K562 (cell line): ENCODE measurements around the gene OR52W1. TPM values are rescaled to one million over a fixed set of nuclear protein-coding genes. Genes with fewer than 3 reads are reported as not detected.

Experiments
- ASH1L ChIP-seq: fragments of 450-650 bp; IDR thresholded peaks from 2 replicates; pipeline ENCODE4 v1.6.1; 2018; ENCODE audit warnings: borderline replicate concordance, mild to moderate bottlenecking, low read depth; ENCODE audit not compliant: partially characterized antibody
- CCNT2 ChIP-seq: IDR thresholded peaks from 2 replicates; pipeline ENCODE4 v1.6.1; 2011; ENCODE audit warnings: borderline replicate concordance, low read depth, mild to moderate bottlenecking, moderate library complexity, mixed read lengths, low read length; ENCODE audit not compliant: insufficient read length; ENCODE audit errors: extremely low read depth
- PCBP1 ChIP-seq: fragments of 200-400 bp; formaldehyde crosslinking; IDR thresholded peaks from 2 replicates; pipeline ENCODE4 v1.6.1; 2018; ENCODE audit warnings: mild to moderate bottlenecking, low read depth, low read length; ENCODE audit not compliant: poor library complexity, severe bottlenecking
- PURB ChIP-seq: sonication (generic); formaldehyde crosslinking; IDR thresholded peaks from 2 replicates; pipeline ENCODE4 v1.9.0; 2021; ENCODE audit warnings: low read depth, mild to moderate bottlenecking, missing genetic modification reagents
- RBM34 ChIP-seq: fragments of 200-400 bp; formaldehyde crosslinking; IDR thresholded peaks from 2 replicates; pipeline ENCODE4 v1.6.1; 2018; ENCODE audit warnings: low read length, borderline replicate concordance; ENCODE audit not compliant: insufficient read depth
- ZNF445 ChIP-seq: fragments of 250-450 bp; sonication (Bioruptor Pico); IDR thresholded peaks from 2 replicates; pipeline ENCODE4 v1.4.0; 2020; ENCODE audit warnings: low read depth, mild to moderate bottlenecking, moderate library complexity
- polyA plus RNA-seq, 8 experiments: library from polyadenylated mRNA; depleted of rRNA in 4 of 8; stranded (reverse) in 5 of 8; unstranded in 3 of 8; fragments of >200 nt; fragmentation: Nextera tagmentation in 2 of 8; fragmentation: Illumina TruSeq in 1 of 8; extraction: Ambion mirVana in 2 of 8; extraction: Trizol in 1 of 8; gene quantifications; 2 replicates each; pipeline versions ENCODE4 v1.2.1 to v1.2.3, GENCODE V29; 2011 to 2014; ENCODE audit warnings: inconsistent platforms in 1 of 8, missing spikeins in 1 of 8
- total RNA-seq, 7 experiments: library from RNA; depleted of rRNA in 6 of 7; stranded (reverse); fragments of >200 nt in 6 of 7; fragmentation: Illumina TruSeq in 2 of 7; extraction: Trizol in 2 of 7; gene quantifications; 2 replicates each; pipeline versions ENCODE4 v1.2.1 to v1.2.3, GENCODE V29; 2011 to 2021; ENCODE audit warnings: low replicate concordance in 1 of 7
- TF ChIP-seq, protein P1 (sequence below): fragments of 200-800 bp; sonication (Bioruptor generic); IDR thresholded peaks from 2 replicates; pipeline ENCODE4 v1.6.1; 2016; ENCODE audit warnings: missing genetic modification characterization, missing compliant biosample characterization
- TF ChIP-seq, protein P2 (sequence below): fragments of 250-450 bp; sonication (Bioruptor Pico); IDR thresholded peaks from 2 replicates; pipeline ENCODE4 v1.4.0; 2020
- TF ChIP-seq, protein P3 (sequence below): IDR thresholded peaks from 2 replicates; pipeline ENCODE4 v1.6.1; 2012; ENCODE audit warnings: low read depth, low read length, improper control_type of control experiment, borderline replicate concordance
- TF ChIP-seq, protein P4 (sequence below): fragments of 250-450 bp; sonication (Bioruptor Pico); IDR thresholded peaks from 2 replicates; pipeline ENCODE4 v1.5.0; 2020; ENCODE audit warnings: mild to moderate bottlenecking
- TF ChIP-seq, protein P5 (sequence below): fragments of 450-650 bp; formaldehyde crosslinking; IDR thresholded peaks from 2 replicates; pipeline ENCODE4 v1.4.0; 2020; ENCODE audit warnings: mild to moderate bottlenecking, moderate library complexity
- TF ChIP-seq, protein P6 (sequence below): fragments of 200-400 bp; formaldehyde crosslinking; IDR thresholded peaks from 2 replicates; pipeline ENCODE4 v1.6.1; 2017; ENCODE audit warnings: mild to moderate bottlenecking, low read depth, low read length, moderate library complexity

OR52W1 gene
- total and polyA plus RNA-seq, 9 of the 15 experiments (the other 6 are each of a cell fraction or from before 2014, with no cell fraction given), result not detected

DNA sequence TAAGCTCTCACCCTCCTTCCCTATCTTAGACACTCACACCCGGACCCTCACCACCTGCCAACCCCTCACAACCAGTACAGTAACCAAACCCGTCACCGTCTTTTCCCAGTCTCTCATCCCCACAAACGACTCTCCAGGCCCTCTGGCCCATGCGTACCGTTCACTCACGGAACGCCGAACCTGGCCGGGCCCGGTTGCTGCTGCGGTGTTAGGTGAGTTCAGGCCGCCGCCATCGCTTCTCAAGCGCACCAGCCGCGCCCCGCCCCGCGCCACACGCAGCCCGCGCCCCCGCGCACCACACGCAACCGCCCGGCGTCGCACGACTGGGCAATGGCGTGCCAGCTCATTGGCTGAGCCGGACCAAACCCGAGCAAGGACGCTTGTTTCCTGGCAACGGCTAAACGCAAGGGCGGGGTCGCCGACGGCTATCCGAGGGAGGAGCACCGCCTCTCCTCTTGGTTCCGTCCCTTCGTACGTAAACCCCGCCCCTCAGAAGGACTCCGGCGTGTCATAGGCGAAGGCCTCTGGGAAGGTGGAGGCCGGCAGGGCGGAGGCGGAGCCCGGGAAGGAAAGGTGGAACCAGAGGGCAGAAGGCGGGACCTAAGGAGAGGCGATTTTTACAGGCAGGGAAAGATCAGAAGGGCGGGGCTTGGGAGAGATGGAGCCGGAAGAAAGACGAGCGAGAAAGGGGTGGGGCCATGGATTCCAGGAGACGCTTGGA lies 35.5 kb downstream of the OR52W1 start, which contains the start of gene FHIP1B (continued):
- TF ChIP-seq PCBP1 (no peak), ZNF445 (CRISPR knock-in tag) (no peak), ASH1L (no peak), RBM34 (no peak), CCNT2 (peak; percentile 81), PURB (no peak)
- TF ChIP-seq, protein P1, sequence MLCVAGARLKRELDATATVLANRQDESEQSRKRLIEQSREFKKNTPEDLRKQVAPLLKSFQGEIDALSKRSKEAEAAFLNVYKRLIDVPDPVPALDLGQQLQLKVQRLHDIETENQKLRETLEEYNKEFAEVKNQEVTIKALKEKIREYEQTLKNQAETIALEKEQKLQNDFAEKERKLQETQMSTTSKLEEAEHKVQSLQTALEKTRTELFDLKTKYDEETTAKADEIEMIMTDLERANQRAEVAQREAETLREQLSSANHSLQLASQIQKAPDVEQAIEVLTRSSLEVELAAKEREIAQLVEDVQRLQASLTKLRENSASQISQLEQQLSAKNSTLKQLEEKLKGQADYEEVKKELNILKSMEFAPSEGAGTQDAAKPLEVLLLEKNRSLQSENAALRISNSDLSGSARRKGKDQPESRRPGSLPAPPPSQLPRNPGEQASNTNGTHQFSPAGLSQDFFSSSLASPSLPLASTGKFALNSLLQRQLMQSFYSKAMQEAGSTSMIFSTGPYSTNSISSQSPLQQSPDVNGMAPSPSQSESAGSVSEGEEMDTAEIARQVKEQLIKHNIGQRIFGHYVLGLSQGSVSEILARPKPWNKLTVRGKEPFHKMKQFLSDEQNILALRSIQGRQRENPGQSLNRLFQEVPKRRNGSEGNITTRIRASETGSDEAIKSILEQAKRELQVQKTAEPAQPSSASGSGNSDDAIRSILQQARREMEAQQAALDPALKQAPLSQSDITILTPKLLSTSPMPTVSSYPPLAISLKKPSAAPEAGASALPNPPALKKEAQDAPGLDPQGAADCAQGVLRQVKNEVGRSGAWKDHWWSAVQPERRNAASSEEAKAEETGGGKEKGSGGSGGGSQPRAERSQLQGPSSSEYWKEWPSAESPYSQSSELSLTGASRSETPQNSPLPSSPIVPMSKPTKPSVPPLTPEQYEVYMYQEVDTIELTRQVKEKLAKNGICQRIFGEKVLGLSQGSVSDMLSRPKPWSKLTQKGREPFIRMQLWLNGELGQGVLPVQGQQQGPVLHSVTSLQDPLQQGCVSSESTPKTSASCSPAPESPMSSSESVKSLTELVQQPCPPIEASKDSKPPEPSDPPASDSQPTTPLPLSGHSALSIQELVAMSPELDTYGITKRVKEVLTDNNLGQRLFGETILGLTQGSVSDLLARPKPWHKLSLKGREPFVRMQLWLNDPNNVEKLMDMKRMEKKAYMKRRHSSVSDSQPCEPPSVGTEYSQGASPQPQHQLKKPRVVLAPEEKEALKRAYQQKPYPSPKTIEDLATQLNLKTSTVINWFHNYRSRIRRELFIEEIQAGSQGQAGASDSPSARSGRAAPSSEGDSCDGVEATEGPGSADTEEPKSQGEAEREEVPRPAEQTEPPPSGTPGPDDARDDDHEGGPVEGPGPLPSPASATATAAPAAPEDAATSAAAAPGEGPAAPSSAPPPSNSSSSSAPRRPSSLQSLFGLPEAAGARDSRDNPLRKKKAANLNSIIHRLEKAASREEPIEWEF (CRISPR knock-in tag), result no peak
- TF ChIP-seq, protein P2, sequence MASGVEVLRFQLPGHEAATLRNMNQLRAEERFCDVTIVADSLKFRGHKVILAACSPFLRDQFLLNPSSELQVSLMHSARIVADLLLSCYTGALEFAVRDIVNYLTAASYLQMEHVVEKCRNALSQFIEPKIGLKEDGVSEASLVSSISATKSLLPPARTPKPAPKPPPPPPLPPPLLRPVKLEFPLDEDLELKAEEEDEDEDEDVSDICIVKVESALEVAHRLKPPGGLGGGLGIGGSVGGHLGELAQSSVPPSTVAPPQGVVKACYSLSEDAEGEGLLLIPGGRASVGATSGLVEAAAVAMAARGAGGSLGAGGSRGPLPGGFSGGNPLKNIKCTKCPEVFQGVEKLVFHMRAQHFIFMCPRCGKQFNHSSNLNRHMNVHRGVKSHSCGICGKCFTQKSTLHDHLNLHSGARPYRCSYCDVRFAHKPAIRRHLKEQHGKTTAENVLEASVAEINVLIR (CRISPR knock-in tag), result no peak
- TF ChIP-seq, protein P3, sequence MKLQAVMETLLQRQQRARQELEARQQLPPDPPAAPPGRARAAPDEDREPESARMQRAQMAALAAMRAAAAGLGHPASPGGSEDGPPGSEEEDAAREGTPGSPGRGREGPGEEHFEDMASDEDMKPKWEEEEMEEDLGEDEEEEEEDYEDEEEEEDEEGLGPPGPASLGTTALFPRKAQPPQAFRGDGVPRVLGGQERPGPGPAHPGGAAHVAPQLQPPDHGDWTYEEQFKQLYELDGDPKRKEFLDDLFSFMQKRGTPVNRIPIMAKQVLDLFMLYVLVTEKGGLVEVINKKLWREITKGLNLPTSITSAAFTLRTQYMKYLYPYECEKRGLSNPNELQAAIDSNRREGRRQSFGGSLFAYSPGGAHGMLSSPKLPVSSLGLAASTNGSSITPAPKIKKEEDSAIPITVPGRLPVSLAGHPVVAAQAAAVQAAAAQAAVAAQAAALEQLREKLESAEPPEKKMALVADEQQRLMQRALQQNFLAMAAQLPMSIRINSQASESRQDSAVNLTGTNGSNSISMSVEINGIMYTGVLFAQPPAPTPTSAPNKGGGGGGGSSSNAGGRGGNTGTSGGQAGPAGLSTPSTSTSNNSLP, result no peak
- TF ChIP-seq, protein P4, sequence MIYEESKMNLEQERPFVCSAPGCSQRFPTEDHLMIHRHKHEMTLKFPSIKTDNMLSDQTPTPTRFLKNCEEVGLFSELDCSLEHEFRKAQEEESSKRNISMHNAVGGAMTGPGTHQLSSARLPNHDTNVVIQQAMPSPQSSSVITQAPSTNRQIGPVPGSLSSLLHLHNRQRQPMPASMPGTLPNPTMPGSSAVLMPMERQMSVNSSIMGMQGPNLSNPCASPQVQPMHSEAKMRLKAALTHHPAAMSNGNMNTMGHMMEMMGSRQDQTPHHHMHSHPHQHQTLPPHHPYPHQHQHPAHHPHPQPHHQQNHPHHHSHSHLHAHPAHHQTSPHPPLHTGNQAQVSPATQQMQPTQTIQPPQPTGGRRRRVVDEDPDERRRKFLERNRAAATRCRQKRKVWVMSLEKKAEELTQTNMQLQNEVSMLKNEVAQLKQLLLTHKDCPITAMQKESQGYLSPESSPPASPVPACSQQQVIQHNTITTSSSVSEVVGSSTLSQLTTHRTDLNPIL (CRISPR knock-in tag), result no peak
- TF ChIP-seq, protein P5, sequence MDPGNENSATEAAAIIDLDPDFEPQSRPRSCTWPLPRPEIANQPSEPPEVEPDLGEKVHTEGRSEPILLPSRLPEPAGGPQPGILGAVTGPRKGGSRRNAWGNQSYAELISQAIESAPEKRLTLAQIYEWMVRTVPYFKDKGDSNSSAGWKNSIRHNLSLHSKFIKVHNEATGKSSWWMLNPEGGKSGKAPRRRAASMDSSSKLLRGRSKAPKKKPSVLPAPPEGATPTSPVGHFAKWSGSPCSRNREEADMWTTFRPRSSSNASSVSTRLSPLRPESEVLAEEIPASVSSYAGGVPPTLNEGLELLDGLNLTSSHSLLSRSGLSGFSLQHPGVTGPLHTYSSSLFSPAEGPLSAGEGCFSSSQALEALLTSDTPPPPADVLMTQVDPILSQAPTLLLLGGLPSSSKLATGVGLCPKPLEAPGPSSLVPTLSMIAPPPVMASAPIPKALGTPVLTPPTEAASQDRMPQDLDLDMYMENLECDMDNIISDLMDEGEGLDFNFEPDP (CRISPR knock-in tag), result no peak
- TF ChIP-seq, protein P6, sequence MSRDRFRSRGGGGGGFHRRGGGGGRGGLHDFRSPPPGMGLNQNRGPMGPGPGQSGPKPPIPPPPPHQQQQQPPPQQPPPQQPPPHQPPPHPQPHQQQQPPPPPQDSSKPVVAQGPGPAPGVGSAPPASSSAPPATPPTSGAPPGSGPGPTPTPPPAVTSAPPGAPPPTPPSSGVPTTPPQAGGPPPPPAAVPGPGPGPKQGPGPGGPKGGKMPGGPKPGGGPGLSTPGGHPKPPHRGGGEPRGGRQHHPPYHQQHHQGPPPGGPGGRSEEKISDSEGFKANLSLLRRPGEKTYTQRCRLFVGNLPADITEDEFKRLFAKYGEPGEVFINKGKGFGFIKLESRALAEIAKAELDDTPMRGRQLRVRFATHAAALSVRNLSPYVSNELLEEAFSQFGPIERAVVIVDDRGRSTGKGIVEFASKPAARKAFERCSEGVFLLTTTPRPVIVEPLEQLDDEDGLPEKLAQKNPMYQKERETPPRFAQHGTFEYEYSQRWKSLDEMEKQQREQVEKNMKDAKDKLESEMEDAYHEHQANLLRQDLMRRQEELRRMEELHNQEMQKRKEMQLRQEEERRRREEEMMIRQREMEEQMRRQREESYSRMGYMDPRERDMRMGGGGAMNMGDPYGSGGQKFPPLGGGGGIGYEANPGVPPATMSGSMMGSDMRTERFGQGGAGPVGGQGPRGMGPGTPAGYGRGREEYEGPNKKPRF, result no peak
